GM18498 (cell line): Measurements from ENCODE around the gene C1orf50.
A peak's percentile ranks its signal among the peaks of the same experiment; 100 is the strongest.

ENCODE experiments used
- ATAC-seq: cut with Tn5 transposase; IDR thresholded peaks from one replicate; pipeline ENCODE4 v1.9.1; 2021; ENCODE audit warnings: mild to moderate bottlenecking, moderate library complexity; ENCODE audit not compliant: unreplicated experiment

The C1orf50 gene

GRCh38 chr1:42758641-42759040 is 8.4 kb upstream of the C1orf50 start:
- ATAC-seq, result no peak

- ATAC-seq, result no peak
Observed at GRCh38 chr1:42759114-42759513, 7.9 kb upstream of the C1orf50 start.

DNA sequence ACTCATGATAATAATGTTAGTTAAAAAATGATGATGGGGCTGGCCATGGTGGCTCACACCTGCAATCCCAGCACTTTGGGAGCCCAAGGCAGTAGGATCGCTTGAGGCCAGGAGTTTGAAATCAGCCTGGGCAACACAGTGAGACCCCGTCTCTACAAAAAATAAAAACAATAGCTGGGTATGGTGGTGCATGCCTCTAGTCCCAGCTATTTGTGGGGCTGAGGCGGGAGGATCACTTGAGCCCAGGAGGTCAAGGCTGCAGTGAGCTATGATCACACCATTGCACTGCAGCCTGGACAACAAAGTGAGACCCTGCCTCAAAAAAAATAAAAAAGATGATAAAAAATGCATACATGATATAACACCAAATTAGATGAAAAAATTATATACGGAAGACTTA is 5.5 kb upstream of the C1orf50 start:
- no peak for ATAC-seq

DNA sequence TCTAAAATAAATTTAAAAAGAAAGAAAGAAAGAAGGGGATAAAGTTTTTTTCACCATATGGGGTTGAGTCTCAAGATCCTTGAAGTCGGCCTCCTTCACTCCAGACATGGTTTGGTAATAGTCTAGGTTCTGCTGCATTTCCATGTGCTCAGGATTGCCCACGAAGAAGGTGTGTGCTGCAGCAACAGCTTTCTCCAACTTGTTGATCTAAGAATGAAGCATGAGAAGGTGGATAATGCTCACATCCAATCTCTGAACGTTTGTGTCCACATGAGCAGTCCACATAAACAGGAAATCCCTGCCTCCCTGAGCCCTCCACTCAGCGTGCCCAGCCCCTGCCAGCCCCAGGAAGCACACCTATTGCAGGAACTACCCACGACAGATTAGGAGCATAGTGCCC is 4.8 kb upstream of the C1orf50 start:
- ATAC-seq, result no peak

DNA sequence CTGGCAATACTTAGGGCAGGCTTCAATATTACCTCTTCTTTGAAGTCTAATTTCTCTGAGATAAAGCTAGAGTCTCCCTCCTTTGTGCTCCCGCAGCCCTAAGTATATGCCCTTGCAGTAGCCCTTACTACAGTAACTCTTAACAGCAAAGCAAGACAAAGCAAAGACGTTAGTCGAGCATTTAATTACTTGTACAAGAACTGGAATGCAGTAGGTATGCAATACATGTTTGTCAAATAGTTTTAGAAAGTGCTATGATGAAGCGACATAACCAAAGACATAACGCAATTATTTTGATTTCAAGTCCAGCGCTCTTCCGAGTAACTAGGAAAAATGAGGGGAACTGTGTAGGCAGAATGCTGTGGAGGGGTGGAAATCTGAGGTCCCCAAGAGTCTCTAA is 1.8 kb upstream of the C1orf50 start:
- no peak for ATAC-seq

GRCh38 chr1:42765832-42766740 is 963 bp upstream of the C1orf50 start:
- ATAC-seq, result peak; percentile 28

GRCh38 chr1:42767510-42768000 is 506 bp downstream of the C1orf50 start:
- ATAC-seq, result peak; percentile 18

- ATAC-seq, result no peak
Observed at GRCh38 chr1:42768172-42768571, 1.1 kb downstream of the C1orf50 start.

DNA sequence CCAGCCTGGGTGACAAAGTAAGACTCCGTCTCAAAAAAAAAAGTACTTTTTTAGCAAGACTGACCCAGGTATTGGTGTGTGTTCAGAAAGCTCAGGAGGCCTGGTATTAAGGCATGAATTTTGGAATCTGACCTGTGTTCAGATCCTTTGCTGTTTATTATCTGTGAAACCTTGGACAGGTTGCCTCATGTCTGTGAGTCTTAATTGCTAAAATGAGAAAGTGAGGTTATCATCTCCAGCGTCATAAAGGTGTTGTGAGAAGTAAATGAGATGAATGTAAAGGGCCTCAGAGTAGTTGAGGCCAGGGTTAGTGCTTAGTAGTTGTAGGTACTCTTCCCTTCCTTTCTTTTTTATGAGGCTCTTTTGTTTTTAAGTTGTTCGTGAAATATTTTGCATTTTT is 2.8 kb downstream of the C1orf50 start:
- ATAC-seq, result no peak

- no peak for ATAC-seq
Observed at GRCh38 chr1:42773420-42773819, 6.4 kb downstream of the C1orf50 start.

DNA sequence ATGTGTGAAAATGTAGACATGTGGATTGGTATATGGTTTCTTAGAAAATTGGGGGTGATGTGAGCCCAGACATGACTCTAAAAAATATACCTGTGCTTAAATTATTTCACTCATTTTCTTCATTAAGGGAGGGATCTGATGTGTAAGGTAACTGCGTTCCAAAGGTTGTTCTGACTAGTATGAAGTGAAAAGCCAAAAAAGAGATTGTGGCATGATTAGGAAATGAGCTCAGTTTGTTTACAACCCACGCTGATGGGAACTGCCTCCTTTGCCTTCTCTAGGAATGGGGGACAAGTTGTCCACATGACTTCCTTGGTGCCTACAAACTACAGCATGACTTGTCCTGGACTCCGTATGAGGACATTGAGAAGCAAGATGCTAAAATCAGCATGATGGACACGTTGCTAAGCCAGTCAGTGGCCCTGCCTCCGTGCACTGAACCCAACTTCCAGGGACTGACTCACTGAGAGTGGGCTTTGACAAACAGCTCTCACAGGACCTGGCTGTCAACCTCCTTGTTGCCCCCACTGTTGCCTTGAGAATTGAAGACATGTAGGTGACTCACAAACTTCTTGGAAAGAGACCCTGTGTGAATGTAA is 8.0 kb downstream of the C1orf50 start:
- ATAC-seq, result no peak

DNA sequence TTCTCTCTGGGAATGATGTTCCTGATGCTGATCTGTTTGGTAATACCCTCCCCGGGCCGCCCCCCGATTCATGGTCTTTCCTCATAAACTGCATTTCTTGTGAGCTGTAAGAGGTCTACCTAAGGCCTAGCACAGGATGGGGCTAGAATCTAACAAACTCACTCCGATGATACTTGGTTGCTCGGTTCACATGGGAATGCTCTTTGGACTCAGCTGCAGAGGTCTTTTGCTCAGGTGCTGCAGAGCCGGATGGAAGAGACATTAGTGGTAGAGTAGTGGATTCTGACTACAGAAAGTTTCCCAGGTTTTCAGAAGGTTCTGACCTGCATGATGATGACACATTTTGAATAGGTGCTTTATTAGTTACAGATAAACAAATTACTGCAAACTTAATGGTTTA is 9.5 kb downstream of the C1orf50 start:
- no peak for ATAC-seq

- ATAC-seq, result no peak
Observed at GRCh38 chr1:42777852-42778251, 10.8 kb downstream of the C1orf50 start.

- no peak for ATAC-seq
Observed at GRCh38 chr1:42779725-42780124, 12.7 kb downstream of the C1orf50 start.

DNA sequence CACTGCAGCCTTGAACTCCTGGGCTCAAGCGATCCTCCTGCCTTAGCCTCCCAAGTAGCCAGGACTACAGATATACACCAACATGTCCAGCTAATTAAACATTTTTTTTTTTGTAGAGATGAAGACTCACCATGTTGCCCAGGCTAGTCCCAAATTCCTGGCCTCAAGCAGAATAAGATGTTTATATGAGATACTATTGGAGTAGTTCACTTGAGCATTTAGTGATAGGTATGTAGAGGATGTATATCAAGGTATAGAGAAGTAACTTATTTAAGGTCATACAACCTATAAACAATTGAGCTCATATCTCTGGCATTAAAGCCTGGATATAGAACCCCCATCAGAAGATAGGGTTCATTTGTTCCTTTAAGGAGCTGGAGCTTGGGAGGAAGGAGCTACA is 13.1 kb downstream of the C1orf50 start:
- ATAC-seq, result no peak

GRCh38 chr1:42783092-42783491 is 16.0 kb downstream of the C1orf50 start:
- no peak for ATAC-seq

DNA sequence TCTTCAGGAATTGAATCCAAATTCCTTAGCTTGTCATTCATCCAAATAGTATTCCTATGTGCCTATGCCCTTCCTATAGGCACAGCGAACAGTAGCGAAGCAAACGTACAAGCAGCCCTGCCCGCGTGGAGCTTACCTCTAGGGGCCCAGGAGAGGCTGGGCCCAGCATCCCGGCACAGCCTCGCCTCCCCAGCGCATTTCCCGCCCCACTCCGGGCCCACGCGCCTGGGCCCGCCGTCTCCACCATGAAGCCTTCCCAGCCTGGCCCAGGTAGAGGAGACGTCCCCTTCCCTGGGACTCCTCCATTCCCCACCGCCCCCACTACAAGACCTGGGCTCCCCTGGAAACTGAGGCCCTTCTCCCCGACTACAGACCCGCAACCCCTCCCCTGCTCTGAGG is 17.5 kb downstream of the C1orf50 start:
- no peak for ATAC-seq

DNA sequence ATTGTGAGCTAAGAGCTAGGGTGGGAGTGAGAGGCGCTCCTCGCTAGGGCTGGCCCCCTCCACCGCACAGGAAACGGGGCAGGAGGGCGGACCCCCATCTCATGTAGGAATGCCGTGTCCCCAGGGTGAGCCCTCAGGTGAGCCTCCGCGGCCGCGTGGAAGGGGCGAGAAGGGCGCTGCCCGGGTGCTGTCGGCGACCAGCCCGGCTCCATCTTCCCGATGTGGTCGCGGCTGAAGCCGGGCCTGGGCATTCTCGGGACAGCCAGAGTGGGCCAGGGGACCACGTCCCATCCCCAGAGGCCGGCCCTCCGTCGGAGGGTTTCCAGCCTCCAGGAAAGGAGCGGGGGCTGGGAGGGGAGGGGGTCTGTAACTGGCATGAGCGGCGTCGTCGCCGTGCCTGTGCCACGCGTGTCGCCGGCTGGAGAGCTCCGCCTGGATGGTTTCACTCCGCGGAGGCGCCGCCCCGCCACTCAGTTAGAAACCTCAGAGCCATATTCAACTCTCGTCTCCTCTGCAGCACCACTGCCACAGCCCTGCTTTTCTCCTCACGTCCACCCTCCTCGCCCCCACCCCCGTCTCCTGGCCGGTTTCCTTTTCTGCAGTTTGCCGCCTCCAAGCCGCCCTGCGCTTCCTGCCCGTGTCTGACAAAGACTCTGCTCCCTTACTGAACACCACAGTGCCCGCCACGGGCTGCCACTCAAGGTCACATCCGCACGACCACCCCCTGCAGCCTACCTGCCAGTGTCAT is 18.1 kb downstream of the C1orf50 start, which contains the start of gene TMEM269:
TSS of gene TMEM269 (plus strand) at position 46 of the 748 bp plus-strand sequence. CDS start 4,903 bp downstream, outside the sequence.
- no peak for ATAC-seq

DNA sequence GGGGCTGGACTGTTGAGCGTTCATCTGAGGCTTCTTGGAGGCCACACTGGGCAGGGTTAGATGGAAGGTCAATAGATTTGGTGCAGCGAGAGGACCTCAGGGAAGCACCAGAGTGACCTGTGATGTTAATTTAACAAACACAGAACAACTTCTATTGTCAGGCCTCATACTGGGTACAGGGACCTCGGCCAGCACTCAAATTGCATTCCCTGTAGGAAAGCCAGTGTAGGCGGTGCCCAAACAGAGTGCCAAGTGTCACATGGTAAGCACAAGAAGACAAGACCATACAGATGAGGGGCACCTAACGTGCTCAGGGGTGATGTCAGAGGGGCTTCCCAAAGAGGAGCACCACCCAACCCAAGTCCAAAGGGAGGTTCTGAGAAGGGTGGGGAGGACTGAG is 19.0 kb downstream of the C1orf50 start:
- no peak for ATAC-seq

GRCh38 chr1:42788021-42788420 is 21.0 kb downstream of the C1orf50 start:
- ATAC-seq, result no peak

GRCh38 chr1:42793824-42794223 is 26.8 kb downstream of the C1orf50 start:
- no peak for ATAC-seq
